HCT116 (cell line): ENCODE measurements around the gene ATG2B. TPM values are rescaled to one million over a fixed set of nuclear protein-coding genes. Genes with fewer than 3 reads are reported as not detected.

ENCODE experiments used
- ATAC-seq: fragments of 200-7000 bp; cut with Tn5 transposase; 2 replicates; pipeline ENCODE4 v1.9.1; 2020; ENCODE audit warnings: mild to moderate bottlenecking, moderate library complexity
- BruUV-seq: library from RNA; stranded (reverse); fragments of 400-500 nt; replicated peaks from 2 replicates; lab custom pipeline; 2021; lab: Mats Ljungman, UMichigan
- CTCF ChIA-PET: fragments of 300-600 bp; sonication (Branson Sonifier 250); formaldehyde crosslinking; loops from one replicate; lab custom pipeline; 2021; ENCODE audit warnings: antibody characterized with exemption; lab: Charles Lee
- POLR2A ChIA-PET: fragments of 300-600, 350-600 bp; sonication (Branson Sonifier 250); formaldehyde crosslinking; loops from one replicate; lab custom pipeline; 2021; ENCODE audit warnings: antibody characterized with exemption; lab: Charles Lee
- RAD21 ChIA-PET, 2 experiments: fragments of 300-600 bp; sonication (Branson Sonifier 250); formaldehyde crosslinking; loops; one replicate each; lab custom pipeline; 2023; ENCODE audit warnings: low total read pairs in 2 of 2; ENCODE audit not compliant: uncharacterized antibody in 2 of 2, unreplicated experiment in 2 of 2, low non-redundant PET in 1 of 2; lab: Charles Lee
- DNase-seq: peaks from one replicate; pipeline ENCODE4 v3.0.0-alpha.2; 2010; ENCODE audit warnings: low read depth, low spot score
- H2AFZ ChIP-seq: fragments of 200-600 bp; shearing (Covaris generic), sonication (generic); 2 replicates; pipeline ENCODE4 v1.6.1; 2017; ENCODE audit warnings: low read depth, mixed run types, mixed read lengths, antibody characterized with exemption, low read length; ENCODE audit not compliant: poor library complexity, severe bottlenecking
- H3K27ac ChIP-seq: 2 replicates; pipeline ENCODE4 v1.5.1; 2012; ENCODE audit warnings: low read depth, low read length
- H3K27me3 ChIP-seq: fragments of 200-600 bp; sonication (generic); 2 replicates; pipeline ENCODE4 v1.6.1; 2016; ENCODE audit warnings: mixed run types, low read length, mixed read lengths; ENCODE audit not compliant: insufficient read depth
- H3K36me3 ChIP-seq, 2 experiments: fragments of 200-500 bp in 1 of 2; fragments of 200-600 bp in 1 of 2; sonication (Bioruptor generic) in 1 of 2; sonication (generic) in 1 of 2; 2 replicates each; pipeline versions ENCODE4 v1.5.1 to v1.6.1; 2014 to 2016; ENCODE audit warnings: low read length in 2 of 2, inconsistent platforms in 1 of 2, mixed read lengths in 1 of 2, mixed run types in 1 of 2; ENCODE audit not compliant: insufficient read depth in 2 of 2, control insufficient read depth in 1 of 2
- H3K4me1 ChIP-seq, 2 experiments: fragments of 200-600 bp in 1 of 2; sonication (generic) in 1 of 2; 2 replicates each; pipeline versions ENCODE4 v1.5.1 to v1.6.1; 2012 to 2017; ENCODE audit warnings: low read length in 2 of 2, inconsistent platforms in 1 of 2, mild to moderate bottlenecking in 1 of 2, mixed read lengths in 1 of 2, mixed run types in 1 of 2, moderate library complexity in 1 of 2; ENCODE audit not compliant: insufficient read depth in 2 of 2, control insufficient read depth in 1 of 2
- H3K4me2 ChIP-seq: fragments of 200-600 bp; sonication (generic); 2 replicates; pipeline ENCODE4 v1.6.1; 2017; ENCODE audit warnings: mixed run types, low read length, mixed read lengths
- H3K4me3 ChIP-seq, 2 experiments: fragments of 200-600 bp in 1 of 2; sonication (generic) in 1 of 2; replicated peaks in 1 of 2; 2 replicates each; pipeline ENCODE4 v1.5.1; 2011 to 2016; ENCODE audit warnings: low read length in 2 of 2, control low read depth in 1 of 2, low read depth in 1 of 2, mild to moderate bottlenecking in 1 of 2, mixed read lengths in 1 of 2, mixed run types in 1 of 2
- H3K79me2 ChIP-seq: fragments of 200-600 bp; sonication (generic); 2 replicates; pipeline ENCODE4 v1.6.1; 2017; ENCODE audit warnings: mild to moderate bottlenecking, mixed run types, low read length, moderate library complexity, mixed read lengths; ENCODE audit not compliant: insufficient read depth
- H3K9ac ChIP-seq: fragments of 200-600 bp; sonication (generic); 2 replicates; pipeline ENCODE4 v1.6.1; 2016; ENCODE audit warnings: low read length, mixed read lengths
- H3K9me2 ChIP-seq: fragments of 200-600 bp; sonication (generic), shearing (Covaris generic); 2 replicates; pipeline ENCODE4 v1.6.1; 2017; ENCODE audit warnings: mixed run types, mild to moderate bottlenecking, moderate library complexity; ENCODE audit not compliant: insufficient read depth
- H3K9me3 ChIP-seq, 2 experiments: fragments of 200-500 bp in 1 of 2; fragments of 200-600 bp in 1 of 2; sonication (Bioruptor generic) in 1 of 2; sonication (generic) in 1 of 2; 2 replicates each; pipeline ENCODE4 v1.6.1; 2014 to 2017; ENCODE audit warnings: low read length in 2 of 2, mixed read lengths in 2 of 2, inconsistent platforms in 1 of 2, low read depth in 1 of 2, mild to moderate bottlenecking in 1 of 2, mixed run types in 1 of 2, moderate library complexity in 1 of 2; ENCODE audit not compliant: control insufficient read depth in 1 of 2, insufficient read depth in 1 of 2
- H4K20me1 ChIP-seq: fragments of 200-600 bp; sonication (generic), shearing (Covaris generic); 2 replicates; pipeline ENCODE4 v1.6.1; 2017; ENCODE audit warnings: mixed run types, mild to moderate bottlenecking, moderate library complexity; ENCODE audit not compliant: insufficient read depth
- EGR1 ChIP-seq: IDR thresholded peaks from 2 replicates; pipeline ENCODE4 v1.6.1; 2012; ENCODE audit warnings: low read depth
- EZH2phosphoT487 ChIP-seq: fragments of 200-600 bp; IDR thresholded peaks from 2 replicates; pipeline ENCODE4 v1.6.1; 2018; ENCODE audit warnings: antibody characterized with exemption, borderline replicate concordance
- SRF ChIP-seq: IDR thresholded peaks from 2 replicates; pipeline ENCODE4 v1.6.1; 2012; ENCODE audit warnings: low read depth
- YY1 ChIP-seq: IDR thresholded peaks from 2 replicates; pipeline ENCODE4 v1.6.1; 2011; ENCODE audit warnings: low read length, low read depth, moderate library complexity, mild to moderate bottlenecking; ENCODE audit not compliant: insufficient replicate concordance; ENCODE audit errors: extremely low read depth
- intact Hi-C: fragments of 100-400 bp; cut with micrococcal nuclease; formaldehyde crosslinking; loops from 2 replicates; pipeline ENCODE4 v1.10.0; 2022
- total RNA-seq: library from RNA; stranded (reverse); gene quantifications from one replicate; pipeline ENCODE4 v1.2.1, GENCODE V29; 2021; ENCODE audit not compliant: unreplicated experiment
- TF ChIP-seq, protein P1 (sequence below), 3 experiments: fragments of 200-600 bp in 1 of 3; sonication (generic) in 1 of 3; IDR thresholded peaks in 2 of 3; conservative IDR thresholded peaks in 1 of 3; 2 replicates each; pipeline ENCODE4 v1.5.1; 2012 to 2017; ENCODE audit warnings: low read depth in 2 of 3, low read length in 2 of 3, antibody characterized with exemption in 1 of 3, borderline replicate concordance in 1 of 3, control low read depth in 1 of 3, mild to moderate bottlenecking in 1 of 3, mixed read lengths in 1 of 3, mixed run types in 1 of 3, moderate library complexity in 1 of 3; ENCODE audit not compliant: insufficient read depth in 1 of 3

The ATG2B gene
- total RNA-seq, 1 experiment from 2014 or later: 6.4 TPM

DNA sequence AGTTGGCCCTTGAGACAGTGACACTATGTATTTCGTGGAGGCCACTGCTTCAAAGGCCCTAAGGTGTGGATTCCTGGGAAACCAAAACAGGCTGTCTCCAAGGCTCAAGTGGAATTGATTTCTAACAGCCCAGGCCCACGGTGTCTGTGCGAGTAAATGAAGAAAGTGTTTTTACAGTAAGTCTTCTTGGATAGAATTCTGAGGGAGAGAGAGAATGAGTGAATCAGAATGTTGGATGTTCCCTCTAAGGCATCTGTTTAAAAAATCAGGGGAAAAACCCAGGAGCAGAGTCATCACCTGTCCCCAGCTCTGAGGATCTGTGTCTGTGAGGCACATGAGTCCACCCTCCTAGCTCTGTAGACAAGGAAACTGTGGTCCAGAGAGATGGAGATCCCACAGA is 129.5 kb downstream of the ATG2B start:
- Histone ChIP-seq H3K79me2 (no peaks in the 10 kb centered on the region), H3K9ac (no peak overlapping the region), H2AFZ (no peak overlapping the region), H3K27me3 (no peaks in the 10 kb centered on the region; the same call in 1 of the 2 replicates), H3K9me3 (no peaks in the 10 kb centered on the region), H4K20me1 (no peaks in the 10 kb centered on the region), H3K9me2 (no peaks in the 10 kb centered on the region), H3K27ac (no peak overlapping the region), H3K4me3 (no peak overlapping the region), H3K4me2 (no peak overlapping the region), H3K36me3 (no peaks in the 10 kb centered on the region), H3K4me1 (no peaks in the 10 kb centered on the region)
- ATAC-seq: no peak
- POLR2A ChIA-PET: no interaction called here
- TF ChIP-seq EZH2phosphoT487: no peak
- no peak for DNase-seq
- RAD21 ChIA-PET: no interaction called here
- no TSS peak for BruUV-seq
- CTCF ChIA-PET: no interaction called here
- intact Hi-C loops: no loop called here

DNA sequence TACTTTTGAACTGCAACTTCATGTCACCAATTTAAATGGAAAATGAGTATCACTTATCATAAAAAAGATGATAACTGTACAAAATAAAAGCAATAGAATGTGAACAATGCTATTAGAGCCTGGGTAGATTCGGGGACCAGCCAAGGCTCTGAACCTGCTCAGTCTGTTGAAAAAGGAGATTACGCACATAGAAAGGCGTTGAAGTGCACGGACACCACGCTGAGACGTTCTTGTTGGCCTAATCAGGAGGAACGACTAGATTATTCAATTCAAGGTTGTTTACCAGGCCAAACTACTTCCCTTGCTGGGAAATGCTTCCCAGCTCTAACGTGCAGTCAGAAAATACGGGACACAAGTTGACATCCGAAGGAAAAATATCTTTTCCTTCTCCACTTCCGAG is 130.6 kb downstream of the ATG2B start:
- H3K4me2 ChIP-seq: no peak overlapping the region
- H3K9me2 ChIP-seq: no peaks in the 10 kb centered on the region
- H3K27ac ChIP-seq: no peak overlapping the region
- H3K4me1 ChIP-seq: no peaks in the 10 kb centered on the region
- H3K9me3 ChIP-seq: no peaks in the 10 kb centered on the region
- no peaks in the 10 kb centered on the region for H3K36me3 ChIP-seq
- ChIA-PET CTCF (no interaction called here), RAD21 (no interaction called here), POLR2A (no interaction called here)
- no peak for ATAC-seq
- DNase-seq: no peak
- no peak overlapping the region for H3K4me3 ChIP-seq
- no peaks in the 10 kb centered on the region for H4K20me1 ChIP-seq
- H3K79me2 ChIP-seq: no peaks in the 10 kb centered on the region
- intact Hi-C loops: no loop called here
- TF ChIP-seq, protein P1, sequence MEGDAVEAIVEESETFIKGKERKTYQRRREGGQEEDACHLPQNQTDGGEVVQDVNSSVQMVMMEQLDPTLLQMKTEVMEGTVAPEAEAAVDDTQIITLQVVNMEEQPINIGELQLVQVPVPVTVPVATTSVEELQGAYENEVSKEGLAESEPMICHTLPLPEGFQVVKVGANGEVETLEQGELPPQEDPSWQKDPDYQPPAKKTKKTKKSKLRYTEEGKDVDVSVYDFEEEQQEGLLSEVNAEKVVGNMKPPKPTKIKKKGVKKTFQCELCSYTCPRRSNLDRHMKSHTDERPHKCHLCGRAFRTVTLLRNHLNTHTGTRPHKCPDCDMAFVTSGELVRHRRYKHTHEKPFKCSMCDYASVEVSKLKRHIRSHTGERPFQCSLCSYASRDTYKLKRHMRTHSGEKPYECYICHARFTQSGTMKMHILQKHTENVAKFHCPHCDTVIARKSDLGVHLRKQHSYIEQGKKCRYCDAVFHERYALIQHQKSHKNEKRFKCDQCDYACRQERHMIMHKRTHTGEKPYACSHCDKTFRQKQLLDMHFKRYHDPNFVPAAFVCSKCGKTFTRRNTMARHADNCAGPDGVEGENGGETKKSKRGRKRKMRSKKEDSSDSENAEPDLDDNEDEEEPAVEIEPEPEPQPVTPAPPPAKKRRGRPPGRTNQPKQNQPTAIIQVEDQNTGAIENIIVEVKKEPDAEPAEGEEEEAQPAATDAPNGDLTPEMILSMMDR (IDR thresholded peaks at IDR 0.05 in 2 of 3, conservative IDR thresholded peaks at IDR 0.05 in 1 of 3; ENCODE audit: borderline replicate concordance in 1 of 3, insufficient read depth in 1 of 3, low read depth in 2 of 3, low read length in 2 of 3): no peak
- TF ChIP-seq EGR1: no peak
- TF ChIP-seq YY1: no peak
- no peak for TF ChIP-seq SRF
- BruUV-seq: no TSS peak
- H3K27me3 ChIP-seq: no peaks in the 10 kb centered on the region; the same call in 1 of the 2 replicates
- no peak overlapping the region for H2AFZ ChIP-seq
- no peak overlapping the region for H3K9ac ChIP-seq
